DOHH2 (cell line): ENCODE data around the gene CHSY1.

Experiments
- H3F3A ChIP-seq: fragments of 200-600 bp; sonication (generic), shearing (Covaris generic); 2 replicates; pipeline ENCODE4 v1.6.0; 2016; ENCODE audit warnings: antibody characterized with exemption, mild to moderate bottlenecking; ENCODE audit not compliant: control insufficient read depth, insufficient read depth
- H3K27ac ChIP-seq: fragments of 200-600 bp; sonication (generic); 2 replicates; pipeline ENCODE4 v1.5.1; 2014; ENCODE audit warnings: low read depth, mild to moderate bottlenecking, low read length, moderate library complexity
- H3K27me3 ChIP-seq: fragments of 200-600 bp; sonication (generic); 2 replicates; pipeline ENCODE4 v1.6.1; 2014; ENCODE audit warnings: mild to moderate bottlenecking, low read length, mixed read lengths; ENCODE audit not compliant: control insufficient read depth
- H3K36me3 ChIP-seq: fragments of 200-600 bp; sonication (generic); 2 replicates; pipeline ENCODE4 v1.6.1; 2014; ENCODE audit warnings: mild to moderate bottlenecking, low read length, moderate library complexity, mixed read lengths; ENCODE audit not compliant: control insufficient read depth
- H3K4me1 ChIP-seq: fragments of 200-600 bp; sonication (generic); 2 replicates; pipeline ENCODE4 v1.6.1; 2014; ENCODE audit warnings: mild to moderate bottlenecking, low read length, mixed read lengths; ENCODE audit not compliant: control insufficient read depth
- H3K4me2 ChIP-seq: fragments of 200-600 bp; sonication (generic); 2 replicates; pipeline ENCODE4 v1.6.0; 2014; ENCODE audit warnings: mild to moderate bottlenecking, low read length, moderate library complexity
- H3K4me3 ChIP-seq: fragments of 200-600 bp; sonication (generic); 2 replicates; pipeline ENCODE4 v1.5.1; 2014; ENCODE audit warnings: mild to moderate bottlenecking, low read length, mixed read lengths
- H3K79me2 ChIP-seq: fragments of 200-600 bp; sonication (generic); 2 replicates; pipeline ENCODE4 v1.6.1; 2014; ENCODE audit warnings: mild to moderate bottlenecking, low read length, mixed read lengths; ENCODE audit not compliant: control insufficient read depth
- H3K9me2 ChIP-seq: fragments of 200-600 bp; sonication (generic); replicated peaks from 2 replicates; pipeline ENCODE4 v1.6.1; 2014; ENCODE audit warnings: mild to moderate bottlenecking, low read length, mixed read lengths; ENCODE audit not compliant: control insufficient read depth
- H3K9me3 ChIP-seq: fragments of 200-600 bp; sonication (generic); 2 replicates; pipeline ENCODE4 v1.6.1; 2014; ENCODE audit warnings: antibody characterized with exemption, low read length, mixed read lengths; ENCODE audit not compliant: control insufficient read depth, insufficient read depth
- H4K20me1 ChIP-seq: fragments of 200-600 bp; sonication (generic); 2 replicates; pipeline ENCODE4 v1.6.0; 2014; ENCODE audit warnings: low read depth, mild to moderate bottlenecking, antibody characterized with exemption, low read length, moderate library complexity; ENCODE audit not compliant: control insufficient read depth, insufficient read depth
- CTCF ChIP-seq: fragments of 200-600 bp; sonication (generic); IDR thresholded peaks from one replicate; pipeline ENCODE4 v1.5.1; 2014; ENCODE audit warnings: antibody characterized with exemption, mild to moderate bottlenecking, low read depth, low read length; ENCODE audit not compliant: poor library complexity, severe bottlenecking
- EZH2phosphoT487 ChIP-seq: fragments of 200-600 bp; sonication (generic); IDR thresholded peaks from 2 replicates; pipeline ENCODE4 v1.6.1; 2017; ENCODE audit warnings: borderline replicate concordance, mild to moderate bottlenecking, antibody characterized with exemption, low read length, moderate library complexity, mixed read lengths

Gene CHSY1

GRCh38 chr15:101255615-101256241, 3.9 kb upstream of the CHSY1 start:
- H3K4me3 ChIP-seq = no peak overlapping the region
- no peaks in the 10 kb centered on the region for H3F3A ChIP-seq
- H4K20me1 ChIP-seq = peaks cover 2% of the 10 kb centered on the region; the same call in 1 of the 2 replicates
- no peaks in the 10 kb centered on the region for H3K9me3 ChIP-seq
- no peak for TF ChIP-seq EZH2phosphoT487
- no peak for TF ChIP-seq CTCF
- peaks cover 15% of the 10 kb centered on the region; the same call in 1 of the 2 replicates for H3K27me3 ChIP-seq
- H3K36me3 ChIP-seq = no peaks in the 10 kb centered on the region
- H3K9me2 ChIP-seq = no peaks in the 10 kb centered on the region
- no peak overlapping the region for H3K4me2 ChIP-seq
- peaks cover 11% of the 10 kb centered on the region for H3K4me1 ChIP-seq
- no peak overlapping the region for H3K27ac ChIP-seq
- H3K79me2 ChIP-seq = peaks cover 3% of the 10 kb centered on the region

- Histone ChIP-seq H3K9me2 (no peaks in the 10 kb centered on the region), H3K36me3 (no peaks in the 10 kb centered on the region), H3K4me2 (no peak overlapping the region), H3K79me2 (peaks cover 10% of the 10 kb centered on the region), H3F3A (no peaks in the 10 kb centered on the region), H3K4me3 (no peak overlapping the region), H4K20me1 (peaks cover 9% of the 10 kb centered on the region; the same call in 1 of the 2 replicates), H3K27ac (no peak overlapping the region), H3K9me3 (no peaks in the 10 kb centered on the region), H3K4me1 (peaks cover 18% of the 10 kb centered on the region), H3K27me3 (peaks cover 15% of the 10 kb centered on the region; the same call in 1 of the 2 replicates)
- no peak for TF ChIP-seq CTCF
Measured at GRCh38 chr15:101255051-101255395, 3.2 kb upstream of the CHSY1 start.

GRCh38 chr15:101254157-101255050, 2.6 kb upstream of the CHSY1 start:
- Histone ChIP-seq H3K27ac (no peak overlapping the region), H3F3A (no peaks in the 10 kb centered on the region), H3K9me2 (no peaks in the 10 kb centered on the region), H3K9me3 (no peaks in the 10 kb centered on the region), H3K4me1 (peaks cover 20% of the 10 kb centered on the region), H3K27me3 (peaks cover 15% of the 10 kb centered on the region; the same call in 1 of the 2 replicates), H3K4me2 (no peak overlapping the region), H3K4me3 (no peak overlapping the region), H3K36me3 (no peaks in the 10 kb centered on the region), H3K79me2 (peaks cover 16% of the 10 kb centered on the region), H4K20me1 (peaks cover 9% of the 10 kb centered on the region; the same call in 1 of the 2 replicates)
- TF ChIP-seq CTCF = no peak
- no peak for TF ChIP-seq EZH2phosphoT487
